ENCODE data around the gene ZDHHC14. TPM values are rescaled to one million over a fixed set of nuclear protein-coding genes. Genes with fewer than 3 reads are reported as not detected.

ZDHHC14 gene
- total RNA-seq, 1 donor from 2014 or later: 10.0 TPM

DNA sequence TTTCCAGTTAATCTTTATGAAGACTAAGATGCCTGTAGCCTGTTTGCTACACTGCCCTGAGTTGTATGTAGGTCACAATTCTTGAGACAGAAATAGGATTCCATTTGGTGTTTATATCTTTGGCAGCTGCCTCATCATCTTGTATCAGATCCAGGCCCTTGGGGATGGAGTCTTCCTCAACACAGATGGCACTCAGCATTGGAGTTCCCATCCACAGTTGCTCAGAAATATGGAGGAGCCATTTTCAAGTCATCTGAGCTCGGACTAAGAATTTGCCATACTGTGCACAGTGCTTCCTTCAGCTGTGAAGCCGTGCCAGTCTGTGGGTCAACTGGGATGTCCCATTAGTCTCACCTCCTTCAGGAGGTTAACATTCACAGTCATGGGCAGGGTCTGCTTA is 156.6 kb downstream of the ZDHHC14 start:
- intact Hi-C loops (cut with micrococcal nuclease): no loop called here

DNA sequence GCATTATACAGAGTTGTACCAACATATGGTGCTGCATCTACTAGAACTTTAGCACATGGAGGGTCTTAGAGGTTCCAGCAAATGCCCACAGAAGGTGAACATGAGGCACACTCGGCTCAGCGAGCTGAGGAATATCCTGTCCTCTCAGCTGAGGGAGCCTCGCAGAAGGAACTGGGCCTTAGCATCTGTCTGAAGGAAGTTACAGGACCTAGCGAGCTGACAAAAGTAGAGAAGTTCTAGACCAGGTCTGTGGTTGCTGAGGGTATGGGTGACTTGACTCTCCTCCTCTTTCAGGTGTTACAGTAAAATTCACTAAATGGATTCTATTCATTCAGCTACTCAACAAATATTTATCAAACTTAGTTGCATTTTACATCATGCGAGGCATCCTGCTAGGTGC is 157.2 kb downstream of the ZDHHC14 start:
- ATAC-seq (no peak), DNase-seq (no peak)
- intact Hi-C loops (cut with micrococcal nuclease): no loop called here

More for the DNA sequence above, 156.6 kb downstream of the ZDHHC14 start:
- ATAC-seq: no peak
- no peak for DNase-seq

DNA sequence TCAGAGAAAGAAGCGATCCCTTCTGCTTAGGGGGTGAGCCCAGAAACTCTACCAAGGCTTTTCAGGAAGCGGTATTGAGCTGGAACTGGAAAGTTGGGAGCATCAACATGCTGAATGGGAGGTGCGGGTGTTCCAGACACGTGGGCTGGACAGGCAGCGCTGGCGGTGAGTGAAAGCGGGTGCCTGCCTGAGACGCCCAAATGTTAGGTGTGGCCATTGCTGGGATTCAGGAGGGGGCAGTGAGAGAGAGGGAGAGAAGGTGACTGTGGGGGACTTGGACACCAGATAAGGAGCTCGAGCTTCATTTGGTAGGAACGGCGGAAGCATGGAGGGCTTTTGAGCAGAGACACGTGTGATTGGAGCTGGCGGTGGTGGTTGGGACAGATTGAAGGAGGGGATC is 157.7 kb downstream of the ZDHHC14 start:
- DNase-seq: no peak
- ATAC-seq: no peak
- intact Hi-C loops (cut with micrococcal nuclease): no loop called here

DNA sequence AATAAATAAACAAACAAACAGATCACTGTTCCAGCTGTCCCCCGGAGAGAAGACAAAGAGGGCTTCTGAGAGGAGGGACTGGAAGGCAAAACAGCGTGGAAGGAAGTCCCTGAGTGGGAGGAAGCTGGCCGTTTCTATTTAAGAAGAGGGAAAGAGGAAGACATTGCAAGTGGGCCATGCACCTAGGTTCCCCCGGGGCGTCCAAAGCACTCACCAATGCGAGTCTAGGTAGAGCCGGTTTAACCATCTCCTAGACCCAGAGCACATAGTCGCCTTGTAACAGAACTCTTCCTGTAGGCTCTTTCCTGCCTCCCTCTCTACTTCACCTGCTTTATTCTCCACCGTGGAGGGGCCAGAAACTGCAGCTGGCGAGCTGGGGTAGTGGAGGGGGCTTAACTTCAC is 158.4 kb downstream of the ZDHHC14 start:
- DNase-seq (no peak), ATAC-seq (no peak)
- intact Hi-C loops (cut with micrococcal nuclease): no loop called here

DNA sequence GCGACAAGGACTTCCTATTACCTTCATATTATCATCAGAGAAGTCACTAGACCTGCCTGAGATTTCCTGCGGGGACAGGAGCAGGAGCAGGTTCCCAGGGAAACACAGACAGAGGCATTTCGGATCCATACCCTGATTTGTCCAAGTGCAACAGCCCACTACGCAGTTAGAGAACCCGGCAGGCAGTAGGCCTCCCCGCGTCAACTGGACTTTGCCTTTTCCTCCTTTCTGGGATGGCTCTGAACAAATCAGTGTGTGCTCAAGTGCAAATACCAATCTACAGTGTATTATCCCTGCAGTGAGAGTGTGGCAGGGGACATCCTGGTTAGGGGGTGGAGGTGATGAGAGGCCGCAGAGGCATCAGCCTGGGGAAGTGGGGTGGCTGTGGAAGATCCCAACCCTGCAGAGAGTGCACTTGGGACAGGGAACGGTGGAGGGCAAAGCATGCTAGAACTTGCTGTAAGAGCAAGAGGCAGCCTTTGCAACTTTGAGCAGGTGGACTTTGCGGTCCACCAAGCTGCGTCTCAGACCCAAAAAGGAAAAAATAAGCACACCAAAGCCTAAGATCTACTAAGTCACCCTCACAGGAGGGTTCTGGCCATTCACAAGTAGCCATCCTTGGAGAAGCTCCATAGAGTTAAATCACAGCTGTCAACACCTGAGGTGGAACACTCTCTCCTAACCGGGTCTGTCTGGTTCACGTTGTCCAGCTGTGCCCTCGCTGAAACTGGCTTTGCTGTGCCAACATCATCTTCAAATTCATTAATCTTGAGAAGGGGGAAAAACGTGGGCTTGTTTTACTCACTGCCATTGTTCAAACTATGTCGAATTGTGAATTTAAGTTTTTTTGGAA is 159.1 kb downstream of the ZDHHC14 start:
- intact Hi-C loops (cut with micrococcal nuclease): no loop called here
- ATAC-seq: peak; percentile 73
- DNase-seq: no peak

DNA sequence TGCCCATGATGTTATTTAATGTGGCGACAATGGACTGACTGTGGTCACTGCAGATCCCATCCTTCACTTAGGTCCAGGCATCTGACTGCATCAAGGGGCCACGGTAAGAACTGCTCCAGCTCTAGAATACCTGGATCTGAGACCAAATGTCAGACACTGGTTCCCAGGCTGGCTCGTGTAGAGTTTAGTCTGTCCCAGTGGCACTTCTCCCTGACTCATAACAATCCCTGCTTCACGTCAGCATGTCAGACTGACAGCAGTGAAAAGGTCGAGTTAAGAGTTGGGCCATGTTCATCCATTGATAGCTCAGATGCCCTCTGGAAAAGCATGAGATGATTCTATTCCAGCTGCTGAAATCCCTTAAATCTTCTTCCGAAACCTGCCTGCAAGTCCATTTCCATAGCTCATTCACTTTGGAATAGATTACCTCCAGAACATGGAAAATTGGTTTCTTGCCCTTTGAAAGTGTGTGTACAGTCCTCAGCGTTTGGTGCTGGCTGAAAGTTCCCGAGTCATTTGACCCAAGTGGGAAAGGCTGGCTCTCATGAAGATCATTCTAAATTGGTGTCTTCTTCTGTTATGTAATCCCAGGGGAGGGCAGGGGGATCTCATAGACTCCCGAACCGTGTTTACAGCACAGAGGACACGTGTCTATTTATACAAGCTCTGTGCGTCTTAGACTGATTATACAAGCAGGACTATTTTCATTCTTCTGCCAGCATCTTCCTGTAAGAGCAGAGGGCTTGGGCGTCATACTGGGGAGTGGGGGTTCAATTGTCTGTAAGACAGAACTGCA is 160.8 kb downstream of the ZDHHC14 start:
- intact Hi-C loops (cut with micrococcal nuclease): no loop called here
- DNase-seq (no peak), ATAC-seq (peak; percentile 74)

DNA sequence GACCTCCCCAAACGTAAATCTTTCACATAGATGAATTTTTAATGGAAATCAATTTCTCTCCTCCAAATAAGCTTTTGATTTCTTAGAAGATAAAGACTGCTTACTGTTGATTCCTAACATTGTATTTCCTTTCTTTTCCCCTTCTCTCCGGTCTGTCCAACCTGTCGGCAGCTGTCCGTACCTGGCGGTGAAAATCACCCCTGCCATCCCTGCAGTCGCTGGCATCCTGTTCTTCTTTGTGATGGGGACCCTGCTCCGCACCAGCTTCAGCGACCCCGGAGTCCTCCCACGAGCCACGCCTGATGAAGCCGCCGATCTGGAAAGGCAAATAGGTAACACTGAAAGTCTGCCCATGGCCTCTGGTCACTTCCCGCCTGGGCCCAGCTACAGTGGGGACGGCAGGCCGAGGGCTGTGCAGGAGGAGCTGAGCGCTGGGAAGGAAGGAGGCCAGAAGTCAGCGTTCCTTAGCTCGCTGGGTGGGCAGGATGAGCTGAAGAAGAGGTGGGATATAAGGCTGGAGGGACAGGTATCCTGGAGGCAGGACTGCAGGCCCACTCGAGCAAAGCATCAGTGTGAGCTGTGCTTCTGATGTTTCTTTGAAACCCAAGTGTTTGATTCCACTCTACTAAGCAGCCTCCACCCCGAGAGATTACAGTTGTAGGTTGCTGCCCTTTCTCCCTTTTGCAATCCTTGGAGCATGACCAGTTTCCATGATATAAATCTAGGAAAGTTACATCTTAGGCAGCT is 161.6 kb downstream of the ZDHHC14 start:
- intact Hi-C loops (cut with micrococcal nuclease): no loop called here
- DNase-seq (no peak), ATAC-seq (no peak)

DNA sequence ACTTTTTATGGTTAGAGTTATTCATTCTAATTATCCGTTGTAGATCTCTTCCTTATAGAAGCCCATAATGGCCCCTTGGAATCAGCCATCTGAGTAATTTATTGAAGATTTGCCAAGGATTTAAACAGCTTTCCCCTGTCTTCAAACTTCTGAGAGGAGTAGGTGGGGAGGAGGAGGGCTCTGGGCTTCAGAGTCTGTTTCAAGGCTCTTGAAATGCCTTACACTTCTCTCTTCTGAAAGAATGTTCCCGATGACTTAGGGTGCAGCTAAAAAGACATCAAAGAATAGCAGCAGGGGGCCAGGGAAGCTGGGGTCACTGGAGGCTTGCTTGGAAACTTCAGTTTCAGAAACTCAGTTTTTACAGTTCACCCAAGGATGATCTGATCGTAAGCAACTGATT is 165.3 kb downstream of the ZDHHC14 start:
- DNase-seq (no peak), ATAC-seq (no peak)
- intact Hi-C loops (cut with micrococcal nuclease): no loop called here

DNA sequence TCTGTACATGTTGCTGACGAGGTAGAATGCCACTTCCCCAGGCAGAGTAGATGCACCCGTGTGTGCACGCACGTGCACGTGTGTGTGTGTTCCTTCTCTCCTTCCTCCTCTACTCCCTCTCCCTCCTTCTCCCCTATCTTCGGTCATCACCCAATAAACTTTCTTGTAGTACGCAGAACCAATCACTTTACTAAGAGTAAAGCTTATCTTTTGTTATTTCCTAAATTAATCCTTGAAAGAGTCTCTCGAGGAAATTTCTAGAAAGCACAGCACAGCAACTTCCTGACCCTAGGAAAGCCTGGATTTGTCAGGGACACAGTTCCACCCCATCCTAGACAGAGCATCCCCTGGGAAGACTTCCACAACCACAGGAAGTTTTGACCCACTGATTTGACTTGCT is 166.1 kb downstream of the ZDHHC14 start:
- DNase-seq: no peak
- ATAC-seq: no peak
- intact Hi-C loops (cut with micrococcal nuclease): no loop called here

DNA sequence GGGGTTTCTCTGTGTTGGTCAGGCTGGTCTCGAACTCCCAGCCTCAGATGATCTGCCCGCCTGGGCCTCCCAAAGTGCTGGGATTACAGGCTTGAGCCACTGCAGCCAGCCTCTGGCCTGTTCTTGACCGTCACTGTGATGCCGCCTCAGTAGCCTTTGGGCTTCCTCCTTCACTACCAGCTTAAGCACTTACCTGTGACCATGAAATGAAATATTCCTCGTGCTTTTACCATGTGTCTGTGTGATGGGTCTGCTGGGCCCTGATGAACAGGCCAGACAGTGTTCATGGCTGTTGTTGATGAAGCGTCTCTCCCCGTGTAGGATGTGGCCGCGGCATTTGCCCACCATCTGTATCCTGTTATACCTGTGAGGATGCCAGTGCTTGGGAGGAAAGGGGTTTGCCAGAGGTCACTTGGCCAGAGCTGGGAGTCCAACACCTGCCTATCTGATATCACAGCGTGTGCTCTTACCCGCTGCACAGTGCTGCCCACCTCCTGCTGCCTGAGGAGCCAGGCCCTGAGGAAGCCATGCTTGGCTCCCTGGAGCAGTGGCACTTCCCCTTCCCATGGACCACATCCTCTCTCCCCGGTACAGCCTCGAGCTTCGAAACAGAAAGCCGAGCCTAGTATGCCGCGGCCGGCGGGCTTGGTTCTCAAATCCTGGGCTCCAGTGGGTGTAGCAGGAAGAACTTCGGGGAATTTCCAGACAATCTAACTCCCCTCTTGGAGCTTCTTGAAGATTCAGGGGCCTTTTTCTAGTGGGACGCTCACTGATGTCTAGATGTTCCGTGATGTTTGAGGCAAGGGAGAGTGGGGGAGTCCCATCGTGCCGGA is 167.9 kb downstream of the ZDHHC14 start:
- intact Hi-C loops (cut with micrococcal nuclease): no loop called here
- no peak for DNase-seq
- peak; percentile 45 for ATAC-seq

DNA sequence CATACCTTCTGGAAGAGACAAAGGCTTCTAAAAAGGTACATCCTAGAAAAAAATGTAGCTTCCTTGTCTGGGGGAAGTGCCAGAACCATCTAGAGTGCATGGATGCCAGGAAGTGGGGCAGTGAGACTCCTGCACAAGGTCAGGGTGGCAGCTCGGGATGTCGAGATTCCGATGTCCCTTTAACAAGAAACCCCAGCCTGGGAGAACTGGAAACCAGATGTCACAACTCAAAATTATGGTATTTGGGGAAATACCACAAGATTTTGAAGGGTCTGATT is 168.4 kb downstream of the ZDHHC14 start:
- ATAC-seq (no peak), DNase-seq (no peak)
- intact Hi-C loops (cut with micrococcal nuclease): no loop called here

DNA sequence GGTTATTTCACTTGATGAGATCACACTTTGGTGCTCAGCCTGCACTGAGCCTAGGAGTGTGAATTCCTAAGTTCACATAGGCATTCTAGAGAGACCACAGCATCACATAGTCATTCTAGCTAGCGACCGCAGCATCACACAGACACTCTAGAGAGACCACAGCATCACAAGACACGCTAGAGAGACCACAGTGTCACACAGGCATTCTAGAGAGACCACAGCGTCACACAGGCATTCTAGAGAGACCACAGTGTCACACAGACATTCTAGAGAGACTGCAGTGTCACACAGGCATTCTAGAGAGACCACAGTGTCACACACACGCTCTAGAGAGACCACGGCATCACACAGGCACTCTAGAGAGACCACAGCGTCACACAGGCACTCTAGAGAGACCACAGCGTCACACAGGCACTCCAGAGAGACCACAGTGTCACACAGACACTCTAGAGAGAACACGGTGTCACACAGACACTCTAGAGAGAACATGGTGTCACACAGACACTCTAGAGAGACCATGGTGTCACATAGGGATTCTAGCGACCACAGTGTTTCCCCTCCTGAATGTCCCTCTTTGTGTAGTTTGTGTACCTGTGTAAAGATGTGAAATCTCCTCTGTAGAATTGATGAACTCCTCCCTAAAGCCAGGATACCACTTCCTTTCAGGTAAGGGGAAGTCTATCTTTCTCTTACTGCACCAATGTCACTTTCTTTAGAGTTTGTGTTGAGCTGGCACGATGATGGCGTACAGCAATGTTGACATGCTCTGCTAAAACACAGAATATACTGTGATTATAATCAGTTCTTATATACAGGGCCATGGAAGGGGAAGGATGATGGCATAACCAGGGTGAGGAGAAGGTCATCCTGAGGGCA is 169.4 kb downstream of the ZDHHC14 start:
- no peak for ATAC-seq
- DNase-seq: no peak
- intact Hi-C loops (cut with micrococcal nuclease): no loop called here

DNA sequence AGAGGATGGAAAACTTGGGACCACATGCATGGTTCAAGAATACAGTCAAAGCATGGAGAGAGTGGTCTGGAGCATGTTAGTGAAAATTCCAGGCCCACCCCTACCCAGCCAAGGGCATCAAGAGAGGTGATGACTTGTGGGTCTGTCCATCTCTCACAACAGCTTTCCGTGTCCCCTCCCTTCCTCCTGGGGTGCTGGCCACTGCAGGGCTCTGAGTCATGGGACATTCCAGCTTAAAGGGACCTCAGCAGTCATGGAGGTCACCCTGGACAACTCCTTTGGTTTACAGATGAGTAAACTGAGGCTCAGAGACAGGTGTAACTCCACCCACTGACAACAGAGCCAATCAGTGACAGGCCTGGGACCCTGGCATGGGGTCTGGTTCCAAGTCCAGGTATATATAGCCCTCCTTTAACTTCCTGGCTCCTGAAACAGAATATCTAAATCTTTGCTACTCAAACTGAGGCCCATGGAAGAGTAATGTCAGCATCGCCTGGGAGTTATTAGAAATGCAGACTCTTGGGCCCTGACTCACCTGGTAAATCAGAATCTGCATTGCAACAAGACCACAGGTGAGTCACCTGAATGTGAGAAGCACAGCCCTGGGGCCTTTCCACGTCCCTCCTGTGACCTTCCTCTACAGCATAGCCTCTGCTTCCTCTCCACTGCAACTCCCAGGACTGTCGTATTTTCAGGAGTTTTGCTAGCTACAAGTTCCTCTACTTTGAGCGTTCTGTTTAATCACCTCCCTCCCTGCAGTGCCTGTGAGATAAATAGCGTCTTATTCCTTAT is 170.2 kb downstream of the ZDHHC14 start:
- intact Hi-C loops (cut with micrococcal nuclease): no loop called here
- no peak for DNase-seq
- ATAC-seq: no peak

DNA sequence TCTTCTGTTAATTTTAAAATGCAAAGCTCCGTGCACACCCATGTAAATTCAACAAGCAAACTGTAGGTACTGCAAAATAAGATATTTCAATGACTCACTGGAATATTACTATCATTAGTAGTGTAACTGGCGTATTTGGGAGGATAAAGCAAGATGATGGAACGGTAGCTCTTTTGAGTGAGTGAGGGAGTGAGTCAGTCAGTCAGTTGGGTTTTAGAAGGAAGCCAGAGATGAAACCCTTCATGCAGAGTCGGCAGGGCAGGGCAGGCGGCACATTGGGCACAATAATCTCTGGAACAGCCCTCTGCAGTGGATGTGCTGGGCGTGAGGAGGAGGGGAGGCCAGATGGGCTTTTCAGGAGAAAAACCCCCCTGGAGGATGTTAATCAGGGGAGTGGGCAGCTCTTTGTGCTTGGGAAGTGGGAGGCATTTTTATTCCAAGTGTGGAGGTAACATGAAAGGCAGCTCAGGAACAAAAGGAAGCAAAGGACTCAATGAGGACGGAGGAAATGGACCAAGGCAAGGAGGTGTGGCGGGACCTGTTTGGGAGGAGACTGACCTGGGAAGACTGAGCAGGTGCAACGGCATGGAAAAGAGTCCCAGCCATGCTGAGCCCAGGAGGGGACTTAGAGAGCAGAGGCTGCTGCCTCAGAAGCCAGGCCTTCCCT is 171.2 kb downstream of the ZDHHC14 start:
- DNase-seq (no peak), ATAC-seq (no peak)
- intact Hi-C loops (cut with micrococcal nuclease): no loop called here

DNA sequence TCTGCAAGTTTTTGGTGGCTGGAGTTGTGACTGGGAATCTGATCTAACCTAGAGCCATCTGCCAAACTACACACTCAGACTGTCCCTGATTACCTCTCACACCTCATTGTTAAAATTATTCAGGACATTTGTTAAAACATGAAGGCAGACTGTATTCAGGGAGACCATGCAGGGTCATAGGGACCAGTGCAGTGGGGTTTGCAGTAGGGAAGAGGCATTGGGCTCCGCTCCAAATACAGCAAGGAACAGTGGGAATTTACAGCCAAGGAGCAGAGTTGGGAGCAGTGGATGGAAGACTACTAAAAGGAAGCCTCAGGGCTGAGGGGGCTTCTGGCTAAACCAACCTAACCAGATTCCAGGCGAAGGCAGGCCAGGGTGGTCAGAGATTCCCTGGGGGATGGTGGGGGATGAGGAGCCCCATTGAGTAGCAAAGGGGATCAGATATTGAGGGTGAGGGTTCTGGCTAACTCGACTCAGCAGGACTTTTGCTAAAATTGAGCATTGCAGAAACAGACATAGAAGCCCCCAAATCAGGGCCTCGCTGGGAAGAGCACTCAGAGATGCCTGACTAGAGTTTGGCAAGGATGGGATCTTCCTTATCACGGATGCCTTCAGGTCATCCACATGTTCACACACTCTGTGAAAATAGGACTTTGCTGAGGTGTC is 172.0 kb downstream of the ZDHHC14 start:
- DNase-seq (no peak), ATAC-seq (no peak)
- intact Hi-C loops (cut with micrococcal nuclease): no loop called here

DNA sequence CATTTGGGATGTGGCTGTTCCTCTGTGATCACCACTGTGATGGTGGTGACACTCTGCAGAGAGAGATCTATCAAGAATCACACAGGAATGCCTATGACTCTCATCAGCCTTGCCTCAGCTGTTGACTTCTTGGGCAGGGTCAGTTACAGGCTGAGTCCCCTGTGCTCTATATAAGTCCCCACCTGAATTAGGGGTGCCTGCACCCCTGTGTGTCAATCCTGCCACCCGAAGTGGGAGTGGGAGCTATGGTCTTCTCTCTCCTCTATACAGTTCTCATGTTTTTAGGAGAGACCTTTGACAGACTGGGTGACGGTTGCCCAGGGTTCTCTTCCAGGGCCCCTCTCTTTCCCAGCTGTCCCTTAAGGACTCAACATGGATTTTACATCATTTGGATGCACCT is 173.8 kb downstream of the ZDHHC14 start:
- ATAC-seq: no peak
- no peak for DNase-seq
- intact Hi-C loops (cut with micrococcal nuclease): no loop called here

Data from left ventricle myocardium superior (tissue), 1 donor.